Gastroesophageal sphincter (tissue), 4 donors: ENCODE data around the gene SGMS1. TPM values are rescaled to one million over a fixed set of nuclear protein-coding genes. Genes with fewer than 3 reads are reported as not detected.

Experiments
- ATAC-seq: fragments of 150-250 bp; one replicate; pipeline ENCODE4 v1.9.1; 2016; ENCODE audit warnings: mild to moderate bottlenecking, moderate library complexity
- H3K27ac ChIP-seq, 4 donors: fragments of 200-600 bp; sonication (generic) in 3 of 4; 1 replicate in 3 of 4; 2 replicates in 1 of 4; pipeline ENCODE4 v1.5.1; 2016 to 2019
- H3K27me3 ChIP-seq: fragments of 200-600 bp; sonication (generic); one replicate; pipeline ENCODE4 v1.5.1; 2019
- H3K36me3 ChIP-seq, 2 donors: fragments of 200-600 bp; sonication (generic); one replicate each; pipeline ENCODE4 v1.5.1; 2019; ENCODE audit warnings: control low read depth in 1 of 2
- H3K4me1 ChIP-seq, 3 donors: fragments of 200-600 bp; sonication (generic); 1 replicate in 2 of 3; 2 replicates in 1 of 3; pipeline ENCODE4 v1.5.1; 2016 to 2019; ENCODE audit warnings: control low read depth in 2 of 3
- H3K4me3 ChIP-seq, 2 donors: fragments of 200-600 bp; sonication (generic); one replicate each; pipeline ENCODE4 v1.5.1; 2019; ENCODE audit warnings: mild to moderate bottlenecking in 1 of 2, moderate library complexity in 1 of 2
- H3K9me3 ChIP-seq, 3 donors: fragments of 200-600 bp; sonication (generic); one replicate each; pipeline ENCODE4 v1.5.1; 2017 to 2019; ENCODE audit warnings: control low read depth in 2 of 3
- CTCF ChIP-seq, 4 experiments: fragments of 200-600 bp in 2 of 4; fragments of 450-650 bp in 2 of 4; sonication (generic) in 1 of 4; IDR thresholded peaks; one replicate each; pipeline ENCODE4 v1.5.1; 2017 to 2019; ENCODE audit warnings: antibody characterized with exemption in 4 of 4, mild to moderate bottlenecking in 2 of 4, moderate library complexity in 2 of 4
- EP300 ChIP-seq: sonication (generic); formaldehyde crosslinking; IDR thresholded peaks from one replicate; pipeline ENCODE4 v1.6.1; 2017; ENCODE audit warnings: antibody characterized with exemption, mild to moderate bottlenecking
- POLR2A ChIP-seq, 2 donors: fragments of 450-650 bp; IDR thresholded peaks; one replicate each; pipeline ENCODE4 v1.6.1; 2017; ENCODE audit warnings: antibody characterized with exemption in 2 of 2, mild to moderate bottlenecking in 2 of 2, moderate library complexity in 1 of 2
- POLR2AphosphoS5 ChIP-seq: sonication (generic); formaldehyde crosslinking; IDR thresholded peaks from one replicate; pipeline ENCODE4 v1.6.1; 2017; ENCODE audit warnings: antibody characterized with exemption
- WGBS, 2 donors: methylation state at CpG; one replicate each; pipeline ENCODE4 v1.1.5; 2018; ENCODE audit warnings: low coverage in 1 of 2; 5-methylcytosine and 5-hydroxymethylcytosine counted together
- total RNA-seq, 4 donors: library from RNA; depleted of rRNA; stranded (reverse); fragments of >200 nt; gene quantifications; one replicate each; pipeline ENCODE4 v1.1.0, GENCODE V29; 2016

SGMS1 gene
- total RNA-seq, 4 donors from 2014 or later = 57.7 to 116 (median 66.1) TPM

- no peak for ATAC-seq
- Histone ChIP-seq H3K36me3 (no peaks in the 10 kb centered on the region), H3K9me3 (no peaks in the 10 kb centered on the region), H3K4me3 (no peak overlapping the region), H3K27me3 (no peaks in the 10 kb centered on the region), H3K27ac (no peak overlapping the region), H3K4me1 (peaks cover 16 to 39% (median 18%) of the 10 kb centered on the region in 3 donors)
- 44 to 61% methylated on average over 3 of the region's 3 CpGs for WGBS, 2 donors
- TF ChIP-seq EP300 = no peak
- no peak for TF ChIP-seq POLR2AphosphoS5
- no peak for TF ChIP-seq POLR2A (IDR thresholded peaks at IDR 0.05)
- no peak for TF ChIP-seq CTCF (IDR thresholded peaks at IDR 0.05)
Measured at GRCh38 chr10:50322077-50322476, 301.7 kb downstream of the SGMS1 start.

GRCh38 chr10:50318129-50318528, 305.6 kb downstream of the SGMS1 start:
- Histone ChIP-seq H3K27ac (no peak overlapping the region), H3K36me3 (peaks cover 0 to 1% of the 10 kb centered on the region in 2 donors), H3K4me3 (no peak overlapping the region), H3K27me3 (no peaks in the 10 kb centered on the region), H3K4me1 (peaks cover 0 to 27% (median 10%) of the 10 kb centered on the region in 3 donors), H3K9me3 (no peaks in the 10 kb centered on the region)
- no peak for ATAC-seq
- no peak for TF ChIP-seq EP300
- TF ChIP-seq POLR2A (IDR thresholded peaks at IDR 0.05) = no peak
- TF ChIP-seq CTCF (IDR thresholded peaks at IDR 0.05) = no peak
- TF ChIP-seq POLR2AphosphoS5 = no peak

GRCh38 chr10:50316695-50317648, 306.8 kb downstream of the SGMS1 start:
- peaks cover 0 to 22% (median 9%) of the 10 kb centered on the region in 3 donors for H3K4me1 ChIP-seq
- no peak for TF ChIP-seq CTCF (IDR thresholded peaks at IDR 0.05)
- TF ChIP-seq POLR2A (IDR thresholded peaks at IDR 0.05) = no peak
- TF ChIP-seq POLR2AphosphoS5 = no peak
- TF ChIP-seq EP300 = no peak
- 77 to 78% methylated on average over 4 to 5 of the region's 5 CpGs for WGBS, 2 donors
- H3K4me3 ChIP-seq = no peak overlapping the region
- H3K9me3 ChIP-seq = peaks cover 0 to 8% (median 0%) of the 10 kb centered on the region in 3 donors
- H3K36me3 ChIP-seq = peaks cover 0 to 10% of the 10 kb centered on the region in 2 donors
- no peaks in the 10 kb centered on the region for H3K27me3 ChIP-seq
- no peak for ATAC-seq
- H3K27ac ChIP-seq = no peak overlapping the region

- Histone ChIP-seq H3K9me3 (peaks cover 0 to 8% (median 0%) of the 10 kb centered on the region in 3 donors), H3K4me3 (no peak overlapping the region), H3K27me3 (no peaks in the 10 kb centered on the region), H3K4me1 (peaks cover 0 to 17% (median 3%) of the 10 kb centered on the region in 3 donors), H3K36me3 (peaks cover 0 to 13% of the 10 kb centered on the region in 2 donors), H3K27ac (no peak overlapping the region)
- no peak for ATAC-seq
- 40 to 80% methylated on average over 1 to 3 of the region's 3 CpGs for WGBS, 2 donors
- TF ChIP-seq POLR2AphosphoS5 = no peak
- no peak for TF ChIP-seq CTCF (IDR thresholded peaks at IDR 0.05)
- TF ChIP-seq EP300 = no peak
- no peak for TF ChIP-seq POLR2A (IDR thresholded peaks at IDR 0.05)
Measured at GRCh38 chr10:50316174-50316573, 307.6 kb downstream of the SGMS1 start.

GRCh38 chr10:50315424-50315823, 308.3 kb downstream of the SGMS1 start:
- ATAC-seq = no peak
- TF ChIP-seq POLR2A (IDR thresholded peaks at IDR 0.05) = no peak
- no peak for TF ChIP-seq CTCF (IDR thresholded peaks at IDR 0.05)
- no peak for TF ChIP-seq POLR2AphosphoS5
- no peak for TF ChIP-seq EP300
- H3K36me3 ChIP-seq = peaks cover 0 to 20% of the 10 kb centered on the region in 2 donors
- H3K27ac ChIP-seq = no peak overlapping the region
- H3K27me3 ChIP-seq = no peaks in the 10 kb centered on the region
- H3K4me3 ChIP-seq = no peak overlapping the region
- peaks cover 0 to 17% (median 3%) of the 10 kb centered on the region in 3 donors for H3K4me1 ChIP-seq
- H3K9me3 ChIP-seq = peaks cover 0 to 8% (median 0%) of the 10 kb centered on the region in 3 donors
